Measurements from ENCODE around the gene TRAPPC3L.

The TRAPPC3L gene

DNA sequence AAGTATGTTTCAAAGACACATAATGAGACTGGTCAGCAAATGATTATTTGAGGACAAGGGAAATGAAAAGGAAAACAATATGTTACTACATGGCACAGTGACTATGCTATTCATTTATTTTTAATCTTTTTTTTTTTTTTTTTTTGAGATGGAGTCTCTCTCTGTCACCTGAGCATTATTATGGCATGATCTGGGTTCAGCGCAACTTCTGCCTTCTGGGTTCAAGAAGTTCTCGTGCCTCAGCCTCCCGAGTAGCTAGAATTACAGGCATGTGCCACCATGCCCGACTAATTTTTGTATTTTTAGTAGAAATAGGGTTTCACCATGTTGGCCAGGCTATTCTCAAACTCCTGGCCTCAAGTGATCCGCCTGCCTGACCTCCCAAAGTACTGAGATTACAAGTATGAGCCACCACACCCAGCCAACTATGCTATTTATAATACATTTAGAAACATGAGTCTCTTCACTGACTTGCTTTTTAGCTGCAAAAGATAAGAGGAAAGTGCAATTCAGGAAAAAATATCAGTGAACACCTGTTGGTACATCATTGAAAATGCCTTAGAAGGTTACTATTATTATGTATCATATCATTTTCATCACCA, 11.4 kb upstream of the TRAPPC3L start:
- no peak for DNase-seq

DNA sequence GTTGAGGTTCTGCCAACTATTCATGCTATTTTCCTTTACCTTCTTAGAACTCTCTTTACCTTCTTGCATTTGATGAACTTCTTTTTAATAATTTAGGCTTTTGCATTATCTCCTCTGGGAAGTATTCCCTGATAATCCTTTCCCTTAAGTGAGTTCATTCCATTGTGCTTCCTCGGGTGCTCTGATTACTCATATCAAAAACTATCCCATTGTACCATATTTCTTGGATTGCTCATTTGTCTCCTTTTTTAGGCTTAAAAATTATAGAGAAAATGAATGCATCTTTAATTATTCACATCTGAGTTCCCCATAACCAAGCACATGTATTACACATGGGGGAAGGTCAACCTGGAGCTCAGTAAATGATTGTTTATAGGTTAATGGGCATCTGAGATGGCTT, 10.6 kb upstream of the TRAPPC3L start:
- no peak for DNase-seq

DNA sequence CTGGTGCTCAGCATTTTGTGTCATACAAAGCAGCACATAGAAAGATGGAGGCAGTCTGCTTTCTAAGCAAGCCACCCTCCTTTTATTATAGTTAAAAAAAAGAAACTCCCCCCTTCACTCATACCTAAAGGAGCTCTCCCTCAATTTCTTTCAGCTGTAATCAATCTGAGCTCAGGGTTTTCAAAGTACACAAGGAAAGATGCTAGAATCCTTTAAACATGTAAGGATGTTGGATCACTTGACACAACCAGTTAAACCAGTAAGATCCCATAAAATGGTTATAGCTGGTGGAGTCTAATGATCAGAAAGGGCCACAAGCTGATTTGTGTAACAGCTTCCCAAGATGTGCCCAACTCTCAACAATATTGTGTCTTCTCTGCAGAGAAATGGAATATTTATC, 8.0 kb upstream of the TRAPPC3L start, which contains the start of gene CALHM4:
CALHM4 (plus strand) TSS at position 301 of the 400 bp plus-strand sequence; CDS start at position 344, 43 bp downstream.
- no peak for DNase-seq

DNA sequence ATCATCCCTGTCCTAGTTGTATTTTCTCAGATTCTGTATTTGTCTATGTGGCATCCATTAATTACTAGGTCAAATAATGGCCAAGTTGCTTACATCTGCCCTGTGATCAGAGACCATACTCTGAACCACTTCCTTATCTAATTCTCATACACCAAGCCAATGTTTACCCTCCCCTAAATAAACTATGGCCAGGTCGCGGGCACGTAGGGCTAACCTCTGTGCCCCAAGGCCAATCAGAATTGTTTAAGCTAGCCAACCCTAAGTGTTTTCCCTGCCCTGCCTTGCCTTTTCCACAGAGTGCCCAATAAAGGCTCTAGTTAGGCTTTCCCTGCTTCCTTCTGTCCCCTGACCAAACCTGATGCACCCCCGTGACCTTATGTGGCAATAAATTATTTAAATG, 5.3 kb upstream of the TRAPPC3L start:
- no peak for DNase-seq

DNA sequence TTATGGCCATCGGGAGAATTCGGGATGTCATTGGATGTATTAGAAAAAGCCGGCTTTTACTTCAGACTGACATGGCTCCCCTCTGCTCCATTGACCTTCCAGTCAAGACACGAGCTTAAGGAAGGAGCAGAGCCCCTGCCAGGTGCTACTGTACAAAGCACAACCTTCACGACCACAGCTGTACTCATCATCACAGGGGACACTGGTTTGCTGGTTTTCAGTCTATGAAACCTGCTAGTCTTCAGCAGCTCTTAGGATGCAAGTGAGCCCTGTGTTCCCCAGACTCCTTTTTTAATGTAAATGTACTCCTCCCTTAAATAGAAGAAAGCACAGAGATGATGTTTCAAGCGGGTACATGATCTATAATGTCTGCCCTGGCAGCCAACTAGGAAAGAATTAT, 1.9 kb upstream of the TRAPPC3L start:
- no peak for DNase-seq

DNA sequence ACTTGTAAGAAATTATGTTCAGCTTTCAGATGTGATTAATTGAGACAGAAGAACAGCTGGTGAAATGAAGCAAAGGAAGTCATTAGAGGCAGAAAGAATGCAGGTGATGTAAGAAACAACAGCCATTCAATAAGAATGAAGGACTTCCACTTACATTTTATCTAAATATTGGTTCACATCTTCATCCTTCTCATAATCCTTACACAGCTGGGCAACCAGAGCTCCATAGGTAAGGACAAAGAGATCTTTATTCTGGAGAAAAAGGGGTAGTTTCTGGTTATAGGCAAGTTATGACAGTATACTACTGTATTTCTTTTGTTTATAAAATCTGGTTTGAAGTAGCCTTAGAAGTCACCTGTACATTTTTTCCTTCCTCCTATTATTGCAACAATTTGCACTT, 2.3 kb downstream of the TRAPPC3L start:
- DNase-seq = no peak

DNA sequence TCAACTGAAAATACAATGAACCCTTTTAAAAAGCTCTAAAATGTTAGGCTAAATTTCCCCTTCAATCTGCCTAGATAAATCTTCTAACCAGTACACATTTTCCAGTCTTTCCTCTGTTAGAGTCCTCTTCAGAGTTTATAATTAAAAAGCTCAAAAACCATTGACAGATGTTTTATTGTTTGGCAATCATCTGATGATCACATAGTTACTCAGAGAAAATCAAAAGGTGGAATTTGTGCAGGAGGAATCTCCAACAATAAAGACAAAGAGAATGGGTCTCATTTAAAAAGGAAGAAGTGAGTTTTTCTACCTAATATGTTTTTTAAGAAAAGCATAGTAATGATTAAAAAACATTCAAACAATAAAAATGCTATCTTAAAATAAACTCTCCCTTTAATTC, 3.1 kb downstream of the TRAPPC3L start:
- no peak for DNase-seq

DNA sequence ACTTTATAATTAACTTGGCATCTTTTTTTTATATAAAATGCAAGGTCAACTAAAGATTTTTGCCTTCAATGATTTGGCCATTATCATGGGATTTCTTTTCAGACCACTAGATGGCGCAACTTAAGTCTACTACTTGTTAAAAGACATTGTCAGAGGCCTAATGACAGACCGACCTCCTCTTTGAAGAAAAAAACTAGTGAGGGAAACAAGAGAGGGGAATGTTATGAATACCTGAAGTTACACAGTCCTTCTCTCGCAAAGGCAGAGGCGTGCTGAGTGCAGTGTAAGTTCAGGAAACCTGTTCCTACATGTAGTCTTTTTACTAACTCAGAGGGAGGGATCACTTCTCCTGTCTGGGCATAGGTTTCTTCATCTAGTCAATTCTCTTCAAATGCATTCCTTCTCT, 9.3 kb downstream of the TRAPPC3L start:
- DNase-seq = peak in 1 of 2 donors; percentile 68

DNA sequence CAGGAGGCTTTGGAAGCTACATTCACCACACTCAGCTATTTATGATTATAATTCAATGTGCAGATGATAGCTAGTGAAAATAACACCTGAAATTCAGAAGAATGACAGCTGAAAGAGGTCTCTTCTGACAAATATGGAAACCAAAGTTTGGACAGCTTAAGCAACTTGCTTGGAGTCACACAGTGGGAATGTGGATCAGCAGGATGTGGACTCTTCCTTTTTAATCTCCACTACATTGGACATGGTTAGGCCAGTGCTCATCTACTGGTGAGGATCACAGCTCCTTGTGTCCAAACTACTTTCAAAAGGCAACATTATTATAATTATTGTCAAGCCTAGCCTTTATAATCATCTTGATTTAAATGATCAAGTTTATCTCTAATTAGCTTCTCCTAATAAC, 10.4 kb downstream of the TRAPPC3L start:
- DNase-seq = no peak

DNA sequence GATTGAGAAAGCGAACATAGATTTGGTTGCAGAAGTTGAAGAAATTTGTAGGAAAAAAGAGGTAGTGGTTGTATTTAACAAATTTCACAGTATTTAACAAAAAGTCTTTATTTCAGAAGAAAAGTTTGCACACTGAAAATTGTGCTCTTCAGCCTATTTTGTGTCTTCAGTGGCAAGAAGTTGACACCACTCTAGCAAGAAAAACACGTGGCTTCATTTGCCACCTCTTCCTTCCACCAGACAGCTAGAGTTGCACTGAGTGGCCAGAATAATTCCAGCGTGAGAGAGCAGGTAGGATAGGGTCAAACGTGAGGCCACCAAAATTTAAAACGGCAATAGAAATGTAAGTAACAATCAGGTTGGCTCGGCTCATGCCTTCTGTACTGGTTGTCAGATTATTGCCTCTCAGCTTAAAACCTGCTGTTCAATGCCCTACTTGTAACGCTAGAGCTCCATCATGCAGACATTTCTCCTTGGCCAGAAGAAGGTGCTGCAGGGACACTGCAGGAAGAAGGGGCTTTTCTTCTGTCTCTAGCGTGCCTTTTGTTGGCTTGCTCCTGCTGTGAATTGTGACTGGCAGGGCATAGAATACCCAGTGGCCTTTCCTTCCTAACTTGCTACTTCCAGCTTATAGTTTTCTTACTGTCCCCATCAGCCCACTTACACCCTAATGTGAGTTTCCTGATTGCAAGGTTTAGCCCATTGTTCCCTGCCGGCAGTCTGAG, 12.1 kb downstream of the TRAPPC3L start:
- DNase-seq = no peak

DNA sequence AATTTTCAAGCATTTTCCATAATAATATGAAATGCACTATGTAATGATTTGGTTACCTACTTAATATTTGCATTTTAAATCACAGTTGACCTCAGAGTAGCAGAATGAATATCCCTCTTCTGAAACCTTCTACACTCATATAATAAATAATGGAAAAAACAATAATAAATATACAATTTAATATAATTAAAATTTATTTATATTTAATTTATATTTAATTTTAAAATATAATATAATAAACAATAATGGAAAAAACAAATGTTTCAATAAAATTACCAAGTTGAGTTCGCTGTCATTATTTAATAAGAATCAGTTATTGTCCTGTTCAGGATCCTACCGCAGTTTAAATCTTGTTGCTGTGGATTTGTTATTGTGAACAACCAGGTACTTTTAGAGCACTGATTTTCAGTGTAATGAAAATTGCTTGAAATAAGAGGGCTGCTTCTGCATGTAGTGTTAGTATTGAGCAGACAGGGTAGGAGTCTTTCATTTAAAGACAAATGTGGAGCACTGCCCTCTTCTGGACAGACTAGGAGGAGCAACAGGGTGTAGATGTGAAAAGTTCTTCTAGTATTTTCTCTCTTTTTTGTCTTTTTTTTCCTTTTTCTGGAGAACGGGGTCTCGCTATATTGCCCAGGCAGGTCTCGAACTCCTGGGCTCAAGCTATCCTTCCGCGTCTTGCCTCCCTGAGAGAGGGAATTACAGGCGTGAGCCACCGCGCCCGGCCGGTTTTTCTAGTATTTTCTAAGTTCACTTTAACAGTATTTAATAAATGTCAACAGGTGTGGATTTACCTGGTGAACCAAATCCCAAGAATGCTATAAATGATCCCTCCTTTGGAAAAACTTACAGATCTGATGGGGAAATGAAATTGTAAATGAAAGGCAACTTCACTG, 13.6 kb downstream of the TRAPPC3L start:
- DNase-seq = peak; percentile 59 to 75

DNA sequence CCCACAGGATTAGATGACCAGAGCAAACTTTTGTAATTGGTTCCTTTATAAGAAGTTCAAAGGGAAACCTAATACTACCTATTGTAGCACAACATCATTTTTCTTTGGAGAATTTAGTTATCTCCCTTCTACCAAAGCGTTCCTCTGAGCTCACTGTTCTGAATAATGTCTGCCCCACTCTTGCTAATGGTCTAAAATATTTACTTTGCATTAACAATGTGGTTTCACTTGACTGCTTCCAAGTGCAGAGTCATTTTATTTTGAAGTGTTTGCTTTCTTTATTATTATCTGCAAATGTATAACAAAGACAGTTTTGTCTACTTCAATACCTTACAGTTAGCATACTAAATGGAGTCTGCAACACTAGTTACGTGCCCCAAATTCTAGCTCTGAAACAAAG, 15.0 kb downstream of the TRAPPC3L start:
- no peak for DNase-seq

DNA sequence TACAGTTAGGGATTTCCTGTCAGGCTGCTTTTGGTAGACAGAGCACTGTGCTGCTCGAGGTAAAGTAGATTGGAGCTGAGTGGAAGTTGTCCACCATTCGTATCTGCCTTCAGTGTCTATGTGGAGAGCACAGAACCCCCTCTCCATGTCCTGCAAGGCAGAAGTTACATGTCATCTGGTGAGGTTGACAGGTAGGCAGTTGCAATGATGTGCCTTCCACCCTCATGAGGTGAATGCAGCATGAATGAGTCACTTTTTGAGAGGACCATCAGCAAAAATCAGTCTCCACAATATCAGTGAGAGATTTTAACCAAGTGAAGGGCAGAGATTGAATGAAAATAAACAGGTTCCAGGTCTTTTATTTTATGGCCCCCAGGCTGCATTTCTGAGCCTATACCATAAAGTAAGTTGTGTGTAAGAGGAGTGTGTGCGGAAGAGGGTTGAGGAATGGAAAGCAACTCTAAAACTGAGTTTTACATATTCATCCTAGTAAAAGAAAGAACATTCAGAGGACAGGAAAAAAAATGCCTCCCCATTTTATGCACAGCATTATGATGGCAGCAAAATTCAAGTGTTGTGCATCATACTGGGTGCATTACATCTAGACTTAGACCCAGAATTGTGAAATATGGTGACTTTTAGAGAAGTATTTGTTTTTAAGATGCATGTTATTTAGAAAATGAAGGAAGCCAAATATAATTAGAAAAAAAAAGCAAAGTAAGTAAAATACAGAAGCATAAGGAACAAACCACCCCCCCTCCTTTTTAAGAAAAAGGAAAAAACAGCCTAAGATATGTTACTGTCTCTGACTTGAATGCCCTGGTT, 15.8 kb downstream of the TRAPPC3L start:
- DNase-seq = no peak

DNA sequence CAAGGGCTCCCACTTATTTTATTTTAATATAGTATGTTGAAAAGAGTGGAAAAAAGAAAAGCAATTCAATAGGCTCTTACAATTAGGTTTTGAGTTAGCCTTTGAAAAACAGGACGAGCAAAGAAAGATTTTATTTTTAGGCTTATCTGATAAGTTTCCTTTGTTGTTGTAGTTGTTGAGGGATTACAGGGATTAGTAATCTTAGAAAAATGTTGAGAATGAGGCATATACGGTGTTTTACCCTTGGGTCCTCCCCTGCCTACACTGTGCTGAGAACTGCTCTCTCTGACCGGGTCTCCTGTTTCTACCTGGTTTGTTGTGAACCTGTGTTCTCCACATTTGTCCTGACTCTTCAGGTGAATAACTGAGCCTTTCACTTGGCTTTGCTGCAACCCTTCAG, 16.7 kb downstream of the TRAPPC3L start:
- DNase-seq = no peak

DNA sequence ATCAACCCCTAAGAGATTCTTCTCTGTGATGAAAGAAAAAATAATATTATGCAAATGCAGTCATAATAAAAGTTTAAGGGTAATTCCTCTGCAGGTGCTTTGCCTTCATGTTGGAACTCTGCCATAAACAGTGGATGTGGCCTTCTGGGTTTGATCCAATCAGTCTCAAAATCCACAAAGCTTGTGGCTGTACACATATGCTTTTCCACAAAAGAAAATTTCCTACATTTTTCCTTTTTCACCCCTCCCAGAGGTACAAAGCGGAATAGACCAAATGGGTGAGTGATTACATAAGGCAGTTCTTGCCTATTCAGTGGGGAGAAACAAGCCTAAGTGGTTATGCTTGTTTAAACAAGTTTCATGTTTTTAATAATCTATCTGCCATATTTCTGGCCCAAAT, 17.4 kb downstream of the TRAPPC3L start:
- DNase-seq = no peak

DNA sequence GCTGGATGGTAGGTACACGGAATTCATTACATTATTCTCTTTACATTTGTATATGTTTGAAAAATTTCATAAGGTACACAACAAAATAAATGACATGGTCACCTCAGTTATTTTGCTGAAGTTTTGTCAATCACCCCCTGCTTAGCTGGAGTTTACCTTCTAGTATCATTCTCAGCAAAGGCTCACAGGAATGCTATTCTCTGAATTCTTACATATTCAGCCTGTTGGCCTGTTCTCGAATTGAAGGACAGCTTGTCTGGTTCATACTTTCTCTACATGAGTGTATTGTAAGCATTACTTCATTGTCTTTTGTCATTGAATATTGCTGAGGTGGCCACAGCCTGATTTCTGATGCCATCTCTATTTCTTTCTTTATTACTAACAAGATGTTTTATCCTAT, 21.2 kb downstream of the TRAPPC3L start:
- DNase-seq = no peak

DNA sequence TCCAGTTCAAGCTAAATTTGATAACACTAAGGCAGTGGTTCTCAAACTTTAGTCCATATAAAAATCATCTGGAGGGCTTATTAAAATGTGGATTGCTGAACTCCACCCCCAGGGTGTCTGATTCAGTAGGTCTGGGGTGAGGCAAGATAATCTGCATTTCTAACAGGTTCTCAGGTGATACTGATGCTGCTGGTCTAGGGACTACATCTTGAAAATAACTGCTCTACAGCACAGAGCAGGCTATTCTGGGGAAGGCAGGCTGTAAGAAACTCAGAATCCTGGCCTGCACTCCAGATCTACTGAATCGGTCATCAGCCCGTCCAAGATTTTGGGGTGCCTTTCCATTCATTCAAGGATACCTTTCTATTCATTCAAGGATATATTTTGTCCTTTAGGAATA, 22.6 kb downstream of the TRAPPC3L start:
- no peak for DNase-seq

DNA sequence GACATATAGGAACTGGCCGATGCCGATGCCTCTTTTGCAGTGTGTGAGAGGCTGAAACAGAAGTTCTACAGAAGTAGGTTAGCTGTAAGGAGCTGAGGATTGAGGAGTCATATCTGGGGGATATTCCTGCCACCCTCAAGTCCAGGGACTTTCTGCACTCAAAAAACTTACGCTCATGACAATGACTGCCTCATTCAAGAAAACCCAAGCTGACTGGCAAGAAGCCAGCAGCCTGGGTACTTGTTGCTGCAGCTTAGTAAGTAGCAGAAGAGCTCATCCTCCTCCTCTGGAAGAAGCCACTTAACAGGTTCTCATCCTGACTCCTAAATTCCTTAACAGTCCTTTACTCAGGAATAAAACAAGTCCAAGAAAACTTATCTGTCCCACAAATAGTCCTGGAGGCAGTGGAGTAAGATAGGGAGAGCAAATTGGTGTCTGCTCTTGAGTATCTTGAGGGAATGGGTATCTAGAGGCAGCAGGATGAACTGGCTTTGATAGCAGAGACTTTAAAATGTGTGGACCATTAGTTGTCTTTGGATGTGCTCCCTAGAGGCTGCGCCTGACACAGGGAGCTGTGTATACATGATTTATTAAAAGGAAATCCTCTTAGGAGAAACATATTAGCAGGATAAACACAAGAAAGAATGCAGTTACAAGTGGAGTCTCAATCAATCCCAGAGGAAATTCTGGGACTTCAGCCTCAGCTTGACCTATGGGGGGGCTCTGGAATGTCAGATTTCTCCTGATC, 26.7 kb downstream of the TRAPPC3L start:
- DNase-seq = no peak

DNA sequence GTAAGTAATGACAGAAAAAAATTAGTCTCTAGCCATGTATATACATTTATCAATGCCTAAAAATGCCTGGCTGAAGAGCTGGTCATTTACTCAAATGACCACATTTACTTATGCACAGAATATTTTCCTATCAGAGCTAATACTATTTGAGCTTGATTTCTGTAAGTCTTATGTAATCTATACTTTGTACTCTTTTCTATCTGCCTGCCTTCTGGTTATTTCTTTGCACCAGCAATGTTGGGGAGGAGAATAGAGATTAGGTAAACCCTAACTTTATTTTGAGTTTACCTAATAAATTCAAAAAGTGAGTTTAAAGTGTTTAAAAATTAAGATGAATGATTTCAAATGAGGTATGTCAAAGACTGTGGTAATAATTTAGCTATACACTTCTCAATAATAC, 30.3 kb downstream of the TRAPPC3L start:
- no peak for DNase-seq

DNA sequence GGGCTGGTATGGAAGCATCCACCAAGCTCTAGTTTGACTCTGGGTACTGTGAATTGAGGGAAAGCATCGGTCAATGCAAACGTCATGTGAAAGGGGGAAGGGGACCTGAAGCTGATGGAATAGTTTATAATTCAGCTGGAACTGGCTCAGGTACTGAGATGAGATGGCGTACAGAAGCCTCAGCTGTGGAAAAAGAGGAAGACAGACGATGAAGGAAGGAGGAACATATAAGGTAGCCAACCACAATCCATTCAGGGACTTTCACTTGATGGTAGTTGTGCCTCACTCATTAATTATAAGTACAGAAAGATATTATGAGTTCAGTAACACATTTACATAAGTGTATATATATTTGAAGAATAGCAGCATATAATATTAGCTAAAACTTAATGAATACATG, 31.4 kb downstream of the TRAPPC3L start:
- no peak for DNase-seq

DNA sequence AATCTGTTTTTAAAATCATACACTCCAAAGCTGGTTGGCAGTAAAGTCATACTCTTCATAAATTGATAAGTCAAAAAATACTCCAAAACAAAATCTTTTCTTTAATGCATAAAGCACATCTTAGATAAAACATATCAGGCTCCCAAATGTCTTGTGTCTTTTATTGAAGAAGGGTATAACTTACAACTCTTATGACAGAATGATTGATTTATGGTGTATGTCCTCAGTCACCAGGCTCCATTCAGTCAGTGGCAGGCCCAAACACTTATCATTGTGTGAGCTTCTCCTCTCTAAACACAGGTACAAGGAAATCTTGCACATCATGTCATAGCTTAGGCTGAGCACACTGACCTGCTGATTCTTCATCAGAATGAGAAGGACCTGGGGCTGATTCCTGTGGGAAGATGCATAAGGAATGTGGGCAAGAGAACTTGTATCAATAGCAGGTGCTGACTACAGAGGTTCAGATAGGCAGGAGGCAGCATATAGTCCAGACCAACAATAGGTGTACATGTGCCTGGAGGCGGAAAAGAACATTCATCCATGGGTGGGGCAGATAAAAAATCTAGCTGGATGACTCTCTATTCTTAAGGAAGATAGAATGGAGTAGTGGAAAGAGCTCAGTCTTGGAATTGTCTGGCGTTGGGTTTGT, 32.1 kb downstream of the TRAPPC3L start:
- no peak for DNase-seq

DNA sequence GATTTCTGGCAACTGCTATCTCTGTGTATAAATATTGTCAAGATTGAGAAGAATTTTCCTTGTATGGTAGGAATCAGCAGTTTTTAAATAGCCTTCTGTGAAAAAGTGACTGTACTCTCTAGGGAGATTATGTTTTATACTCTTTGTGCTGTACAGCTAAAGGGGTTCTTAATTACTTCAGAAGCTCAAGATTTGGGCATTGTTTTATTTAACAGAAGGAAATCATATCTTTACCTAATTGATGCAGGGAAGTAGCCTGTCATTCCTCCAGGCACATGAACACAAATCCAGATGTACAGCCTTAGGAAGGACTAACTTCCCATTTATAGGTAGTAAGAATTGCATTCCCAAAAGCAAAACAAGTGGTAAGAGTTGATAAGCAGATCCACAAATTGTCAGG, 32.8 kb downstream of the TRAPPC3L start:
- DNase-seq = no peak
